ENCODE data around the gene BATF3. TPM values are rescaled to one million over a fixed set of nuclear protein-coding genes. Genes with fewer than 3 reads are reported as not detected.

BATF3 gene
- total RNA-seq, 4 donors from 2014 or later: 1.2 to 1.6 (median 1.2) TPM

DNA sequence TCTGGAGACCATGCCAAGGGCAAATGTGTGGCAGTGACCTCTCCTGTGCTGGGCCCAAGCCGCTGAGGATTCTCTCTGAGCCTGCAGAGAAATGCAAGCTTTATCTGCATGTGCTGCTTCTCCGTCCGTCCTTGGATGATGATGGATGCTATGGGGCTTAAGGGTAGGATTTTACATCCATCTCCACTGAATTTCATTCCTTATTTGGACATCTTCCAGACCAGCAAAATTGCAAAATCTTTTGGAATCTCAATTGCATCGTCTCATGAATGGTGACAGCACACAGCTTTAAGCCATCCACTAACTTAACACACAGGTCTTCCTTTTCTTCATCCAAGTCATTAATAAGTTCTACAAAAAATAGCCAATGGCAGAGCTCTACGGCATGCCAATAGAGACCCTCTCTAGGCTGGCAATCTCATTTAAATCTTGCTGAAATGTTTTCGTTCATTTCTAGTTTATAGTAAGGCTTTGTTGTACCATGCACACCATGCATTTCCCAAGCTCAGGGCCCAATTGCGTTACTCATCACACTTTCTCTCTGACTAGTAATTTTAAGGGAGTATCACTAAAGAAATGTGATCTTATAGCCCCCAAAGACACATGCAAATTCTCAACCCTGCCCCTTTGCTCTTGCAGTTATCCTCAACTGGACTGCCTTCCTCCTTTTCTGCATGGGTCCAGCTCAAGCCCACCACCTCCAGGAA lies 11.1 kb downstream of the BATF3 start:
- TF ChIP-seq CTCF (IDR thresholded peaks at IDR 0.05) (no peak), POLR2A (IDR thresholded peaks at IDR 0.05) (no peak)
- Histone ChIP-seq H3K36me3 (no peaks in the 10 kb centered on the region), H3K9me3 (no peaks in the 10 kb centered on the region), H3K4me1 (no peaks in the 10 kb centered on the region), H3K27me3 (no peaks in the 10 kb centered on the region), H3K4me3 (replicated peaks in 1 of 3) (no peak overlapping the region), H3K27ac (no peak overlapping the region)
- no peak for DNase-seq
- 84 to 90% methylated on average over 7 of the region's 7 CpGs for WGBS, 2 donors
- intact Hi-C loops (cut with DNase I): no loop called here

DNA sequence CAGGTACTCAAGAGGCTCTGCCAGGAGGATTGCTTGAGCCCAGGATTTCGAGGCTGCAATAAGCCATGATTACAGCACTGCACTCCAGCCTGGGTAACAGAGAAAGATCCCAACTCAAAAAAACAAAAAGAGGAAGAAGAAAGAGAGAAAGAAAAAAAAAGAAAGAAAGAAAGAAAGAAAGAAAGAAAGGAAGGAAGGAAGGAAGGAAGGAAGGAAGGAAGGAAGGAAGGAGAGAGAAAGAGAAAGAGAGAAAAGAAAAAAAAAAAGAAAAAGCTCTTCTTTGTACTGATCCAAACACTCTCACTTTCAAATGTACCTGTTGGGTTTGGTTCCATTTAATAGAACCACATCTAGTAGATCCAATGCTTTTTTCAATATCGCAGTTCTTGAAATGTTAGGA lies 11.8 kb downstream of the BATF3 start:
- Histone ChIP-seq H3K9me3 (no peaks in the 10 kb centered on the region), H3K27ac (no peak overlapping the region), H3K4me3 (replicated peaks in 1 of 3) (no peak overlapping the region), H3K27me3 (no peaks in the 10 kb centered on the region), H3K4me1 (no peaks in the 10 kb centered on the region), H3K36me3 (no peaks in the 10 kb centered on the region)
- TF ChIP-seq POLR2A (IDR thresholded peaks at IDR 0.05) (no peak), CTCF (IDR thresholded peaks at IDR 0.05) (no peak)
- 91 to 95% methylated on average over 2 of the region's 2 CpGs for WGBS, 2 donors
- intact Hi-C loops (cut with DNase I): no loop called here
- no peak for DNase-seq

GRCh38 chr1:212686591-212686990 lies 13.0 kb downstream of the BATF3 start:
- no peak for DNase-seq
- intact Hi-C loops (cut with DNase I): no loop called here
- Histone ChIP-seq H3K4me3 (replicated peaks in 1 of 3) (no peak overlapping the region), H3K27ac (no peak overlapping the region), H3K27me3 (no peaks in the 10 kb centered on the region), H3K36me3 (no peaks in the 10 kb centered on the region), H3K9me3 (no peaks in the 10 kb centered on the region), H3K4me1 (no peaks in the 10 kb centered on the region)
- WGBS, 2 donors: 97% methylated on average over 10 to 11 of the region's 11 CpGs
- TF ChIP-seq CTCF (IDR thresholded peaks at IDR 0.05) (no peak), POLR2A (IDR thresholded peaks at IDR 0.05) (no peak)

DNA sequence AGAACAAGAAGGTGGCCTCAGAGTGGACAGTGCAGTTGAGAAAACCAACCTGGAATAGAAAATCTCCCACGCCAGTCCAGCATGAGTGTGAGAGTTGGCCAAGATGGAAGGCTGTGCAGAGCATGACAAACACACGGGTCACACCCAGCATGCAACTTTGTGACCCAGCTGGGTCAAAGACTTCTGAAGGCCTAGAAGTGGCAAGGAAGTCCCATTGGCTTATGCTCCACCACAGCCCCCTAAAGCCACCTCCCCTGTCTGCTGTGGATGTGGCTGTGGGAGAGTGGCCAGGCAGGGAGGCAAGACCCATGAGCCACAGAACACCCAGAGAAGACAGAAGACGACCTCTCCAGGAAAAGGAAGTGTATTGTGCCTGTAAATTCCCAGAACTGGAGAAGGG lies 13.6 kb downstream of the BATF3 start:
- intact Hi-C loops (cut with DNase I): no loop called here
- no peak for TF ChIP-seq CTCF (IDR thresholded peaks at IDR 0.05)
- no peak for TF ChIP-seq POLR2A (IDR thresholded peaks at IDR 0.05)

GRCh38 chr1:212685429-212685828 lies 14.2 kb downstream of the BATF3 start:
- TF ChIP-seq CTCF (IDR thresholded peaks at IDR 0.05): no peak
- TF ChIP-seq POLR2A (IDR thresholded peaks at IDR 0.05): no peak
- no peak for DNase-seq
- Histone ChIP-seq H3K9me3 (no peaks in the 10 kb centered on the region), H3K36me3 (no peaks in the 10 kb centered on the region), H3K27ac (no peak overlapping the region), H3K4me1 (no peaks in the 10 kb centered on the region), H3K4me3 (replicated peaks in 1 of 3) (no peak overlapping the region), H3K27me3 (no peaks in the 10 kb centered on the region)
- intact Hi-C loops (cut with DNase I): no loop called here
- 48 to 69% methylated on average over 2 of the region's 2 CpGs for WGBS, 2 donors

More for the DNA sequence above, 13.6 kb downstream of the BATF3 start:
- Histone ChIP-seq H3K4me3 (replicated peaks in 1 of 3) (no peak overlapping the region), H3K36me3 (no peaks in the 10 kb centered on the region), H3K27ac (no peak overlapping the region), H3K9me3 (no peaks in the 10 kb centered on the region), H3K4me1 (no peaks in the 10 kb centered on the region), H3K27me3 (no peaks in the 10 kb centered on the region)
- 79 to 84% methylated on average over 3 of the region's 3 CpGs for WGBS, 2 donors
- no peak for DNase-seq

All from thyroid gland (tissue), 4 donors.